Suprapubic skin (tissue), 3 donors: ENCODE results near the gene LIMS2.

Source experiments
- POLR2A ChIP-seq, 2 donors: fragments of 450-650 bp; IDR thresholded peaks; one replicate each; pipeline ENCODE4 v1.6.1; 2017; ENCODE audit warnings: antibody characterized with exemption in 2 of 2, mild to moderate bottlenecking in 2 of 2, moderate library complexity in 2 of 2
- TF ChIP-seq, protein P1 (sequence below), 2 donors: fragments of 200-600 bp in 1 of 2; fragments of 450-650 bp in 1 of 2; sonication (generic) in 1 of 2; IDR thresholded peaks; one replicate each; pipeline ENCODE4 v1.5.1; 2016 to 2019; ENCODE audit warnings: antibody characterized with exemption in 2 of 2, mild to moderate bottlenecking in 1 of 2, moderate library complexity in 1 of 2

DNA sequence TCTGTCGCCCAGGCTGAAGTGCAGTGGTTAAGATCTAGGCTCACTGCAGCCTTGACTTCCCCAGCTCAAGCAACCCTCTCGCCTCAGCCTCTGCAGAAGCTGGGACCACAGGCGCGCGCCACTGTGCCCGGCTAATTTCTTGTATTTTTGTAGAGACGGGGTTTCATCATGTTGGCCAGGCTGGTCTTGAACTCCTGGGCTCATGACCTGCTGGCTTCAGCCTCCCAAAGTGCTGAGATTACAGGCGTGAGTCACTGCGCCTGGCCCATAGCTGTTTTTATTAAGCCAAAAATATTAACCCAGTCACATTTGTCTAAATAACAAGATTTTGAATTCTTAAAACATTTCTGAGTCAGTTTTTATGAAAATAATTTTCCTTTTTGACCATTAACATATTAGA, 19.7 kb upstream of the LIMS2 start:
- no peak for TF ChIP-seq POLR2A (IDR thresholded peaks at IDR 0.05)
- TF ChIP-seq, protein P1, sequence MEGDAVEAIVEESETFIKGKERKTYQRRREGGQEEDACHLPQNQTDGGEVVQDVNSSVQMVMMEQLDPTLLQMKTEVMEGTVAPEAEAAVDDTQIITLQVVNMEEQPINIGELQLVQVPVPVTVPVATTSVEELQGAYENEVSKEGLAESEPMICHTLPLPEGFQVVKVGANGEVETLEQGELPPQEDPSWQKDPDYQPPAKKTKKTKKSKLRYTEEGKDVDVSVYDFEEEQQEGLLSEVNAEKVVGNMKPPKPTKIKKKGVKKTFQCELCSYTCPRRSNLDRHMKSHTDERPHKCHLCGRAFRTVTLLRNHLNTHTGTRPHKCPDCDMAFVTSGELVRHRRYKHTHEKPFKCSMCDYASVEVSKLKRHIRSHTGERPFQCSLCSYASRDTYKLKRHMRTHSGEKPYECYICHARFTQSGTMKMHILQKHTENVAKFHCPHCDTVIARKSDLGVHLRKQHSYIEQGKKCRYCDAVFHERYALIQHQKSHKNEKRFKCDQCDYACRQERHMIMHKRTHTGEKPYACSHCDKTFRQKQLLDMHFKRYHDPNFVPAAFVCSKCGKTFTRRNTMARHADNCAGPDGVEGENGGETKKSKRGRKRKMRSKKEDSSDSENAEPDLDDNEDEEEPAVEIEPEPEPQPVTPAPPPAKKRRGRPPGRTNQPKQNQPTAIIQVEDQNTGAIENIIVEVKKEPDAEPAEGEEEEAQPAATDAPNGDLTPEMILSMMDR (IDR thresholded peaks at IDR 0.05), result no peak
